Fibroblast of skin of left quadriceps (primary cell): ENCODE results near the gene OPTN.
"Not testable (repeated sequence)": the region's sequence is repeated elsewhere in the genome, so short reads cannot be mapped to it uniquely, and the experiment has no call there.

Experiments used
- DNase-seq, 2 experiments: peaks; one replicate each; pipeline ENCODE4 v3.0.0-alpha.2; 2013; ENCODE audit warnings: low read depth in 2 of 2

Gene OPTN

DNA sequence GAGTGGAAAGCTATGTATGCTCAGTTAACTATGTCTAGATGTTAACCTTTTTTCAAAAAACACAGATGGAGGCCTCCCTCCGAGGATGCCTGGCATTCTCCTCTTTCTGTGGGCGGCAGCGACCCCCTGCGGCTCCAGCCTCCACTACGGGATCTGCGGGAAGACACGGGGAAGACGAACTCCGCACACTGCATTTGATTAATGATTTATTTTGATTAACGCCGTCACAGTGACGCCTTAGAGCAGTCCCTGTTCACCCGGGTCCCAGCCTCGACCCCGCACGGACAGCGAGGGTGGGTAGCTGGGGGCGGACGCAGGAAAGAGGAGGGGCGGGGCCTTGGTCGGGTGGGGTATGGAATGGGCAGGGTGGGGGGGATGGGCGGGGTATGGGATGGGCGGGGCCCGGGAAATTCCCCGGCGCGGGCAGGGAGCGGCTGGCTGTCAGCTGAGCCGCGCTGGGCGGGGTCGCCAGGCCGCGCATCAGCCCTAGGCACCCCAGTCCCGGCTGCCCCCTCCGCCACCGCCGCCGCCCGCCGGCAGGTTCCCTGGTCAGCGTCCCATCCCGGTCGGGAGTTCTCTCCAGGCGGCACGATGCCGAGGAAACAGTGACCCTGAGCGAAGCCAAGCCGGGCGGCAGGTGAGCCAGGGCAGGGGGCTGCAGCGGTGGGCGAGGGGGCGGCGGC is at the start of gene OPTN:
Gene OPTN, plus strand, starts transcription at position 498 of the 683 bp plus-strand sequence. CDS start 8,960 bp downstream, outside the sequence.
- peak; percentile 57 to 58 for DNase-seq

- no peak for DNase-seq
These were observed 48.8 kb upstream of the OPTN start for GRCh38 chr10:13051126-13051694.

DNA sequence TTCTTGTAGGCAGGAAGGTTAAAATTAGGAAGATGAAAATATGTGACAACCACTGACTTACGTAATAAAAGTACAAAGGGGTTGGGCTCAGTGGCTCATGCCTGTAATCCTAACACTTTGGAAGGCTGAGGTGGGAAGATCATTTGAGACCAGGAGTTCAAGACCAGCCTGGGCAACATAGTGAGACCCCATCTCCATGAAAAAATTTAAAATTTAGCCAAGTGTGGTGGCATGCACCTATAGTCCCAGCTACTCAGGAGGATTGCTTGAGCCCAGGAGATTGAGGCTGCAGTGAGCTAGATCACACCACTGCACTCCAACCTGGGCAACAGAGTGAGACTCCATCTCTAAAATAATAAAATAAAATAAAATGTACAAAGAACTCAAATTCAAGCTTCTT is 46.8 kb upstream of the OPTN start:
- DNase-seq = not testable (repeated sequence)

DNA sequence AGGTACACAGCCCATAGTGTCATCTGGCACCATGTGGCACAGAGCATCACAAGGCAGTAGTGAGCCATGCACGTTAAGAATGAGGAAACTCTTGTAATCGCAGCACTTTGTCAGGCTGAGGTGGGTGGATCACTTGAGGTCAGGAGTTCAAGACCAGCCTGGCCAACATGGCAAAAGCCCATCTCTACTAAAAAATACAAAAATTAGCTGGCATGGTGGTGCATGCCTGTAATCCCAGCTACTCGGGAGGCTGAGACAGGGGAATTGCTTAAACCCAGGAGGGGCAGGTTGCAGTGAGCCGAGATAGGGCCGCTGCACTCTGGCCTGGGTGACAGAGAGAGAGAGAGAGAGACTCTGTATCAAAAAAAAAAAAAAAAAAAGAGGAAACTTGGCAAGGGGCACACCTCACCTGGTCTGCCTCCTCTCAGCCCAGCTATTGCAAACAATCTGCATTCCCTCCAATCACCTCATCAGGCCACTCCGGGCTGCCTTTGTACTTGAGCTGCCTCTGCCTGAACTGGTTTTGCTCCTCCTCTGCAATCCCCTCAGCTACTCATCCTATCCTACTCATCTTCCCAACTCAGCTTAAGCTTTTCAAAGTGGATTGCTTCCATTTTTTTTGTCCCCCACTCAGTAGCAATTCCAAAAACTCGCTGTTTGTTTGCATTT is 46.0 kb upstream of the OPTN start:
- no peak for DNase-seq

DNA sequence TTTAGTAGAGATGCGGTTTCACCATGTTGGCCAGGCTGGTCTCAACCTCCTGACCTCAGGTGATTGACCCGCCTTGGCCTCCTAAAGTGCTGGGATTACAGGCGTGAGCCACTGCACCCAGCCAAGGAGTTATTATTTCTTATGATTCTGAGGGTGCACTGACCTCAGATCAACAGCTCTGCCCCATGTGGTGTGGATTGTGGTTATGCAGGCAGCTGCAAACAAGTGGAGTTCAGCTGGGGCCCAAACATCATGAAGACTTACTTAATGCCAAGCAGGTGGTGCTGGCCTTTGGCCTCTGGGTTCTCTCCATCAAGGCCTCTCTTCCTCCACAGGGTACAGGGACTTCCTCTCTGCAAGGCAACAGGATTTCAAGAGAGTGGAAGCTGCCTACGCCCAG is 45.1 kb upstream of the OPTN start:
- no peak for DNase-seq

DNA sequence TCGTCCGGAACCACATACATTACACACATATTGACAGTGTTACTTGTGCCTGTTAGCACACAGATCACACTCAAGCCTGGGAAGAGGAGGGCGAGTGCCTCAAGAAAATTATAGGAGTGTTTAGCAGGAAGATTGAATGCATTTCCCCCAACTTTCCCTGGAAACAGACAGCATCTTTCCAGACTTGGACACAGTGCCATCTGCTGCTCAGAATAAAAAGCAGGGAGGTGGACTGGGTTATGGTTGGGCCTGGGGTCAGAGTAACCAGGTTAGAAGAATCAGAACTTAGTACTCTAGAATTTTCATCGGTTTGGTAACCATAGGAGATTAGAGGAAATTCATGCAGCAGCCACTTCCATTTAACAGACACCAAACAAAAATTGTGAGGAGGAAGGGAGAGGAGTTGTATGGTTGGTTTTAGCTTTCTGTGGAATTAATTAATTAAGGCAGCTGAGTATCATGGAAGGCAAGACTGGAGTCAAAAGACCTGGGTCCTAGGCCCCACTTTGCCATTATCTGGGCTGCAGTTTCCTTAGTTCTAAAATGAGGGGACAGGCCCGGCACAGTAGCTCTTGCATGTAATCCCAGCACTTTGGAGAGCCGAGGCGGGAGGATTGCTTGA is 43.4 kb upstream of the OPTN start:
- DNase-seq = no peak

GRCh38 chr10:13062803-13063202 is 37.2 kb upstream of the OPTN start:
- DNase-seq = no peak

GRCh38 chr10:13066527-13066926 is 33.4 kb upstream of the OPTN start:
- no peak for DNase-seq

- no peak for DNase-seq
These were observed 32.5 kb upstream of the OPTN start for GRCh38 chr10:13067431-13067830.

- no peak for DNase-seq
These were observed 31.9 kb upstream of the OPTN start for GRCh38 chr10:13068071-13068470.

DNA sequence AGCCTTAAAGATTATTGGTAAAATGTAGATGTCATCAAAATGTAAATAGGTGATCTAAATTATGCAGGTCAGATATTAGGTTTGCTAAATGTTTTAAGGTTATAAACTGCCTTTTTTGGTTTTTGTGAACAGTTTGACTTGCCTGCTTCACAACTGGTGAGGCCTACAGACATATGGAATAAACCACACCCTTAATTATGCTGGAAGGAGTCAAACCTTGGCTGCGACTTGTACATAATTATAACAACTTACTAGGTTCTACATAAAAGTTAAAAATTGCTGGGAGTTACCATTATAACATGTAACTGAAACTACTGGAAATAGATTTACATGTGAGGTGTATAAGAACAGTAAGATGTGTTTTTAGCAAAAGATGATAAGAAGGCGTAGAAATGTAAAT is 31.5 kb upstream of the OPTN start:
- no peak for DNase-seq

DNA sequence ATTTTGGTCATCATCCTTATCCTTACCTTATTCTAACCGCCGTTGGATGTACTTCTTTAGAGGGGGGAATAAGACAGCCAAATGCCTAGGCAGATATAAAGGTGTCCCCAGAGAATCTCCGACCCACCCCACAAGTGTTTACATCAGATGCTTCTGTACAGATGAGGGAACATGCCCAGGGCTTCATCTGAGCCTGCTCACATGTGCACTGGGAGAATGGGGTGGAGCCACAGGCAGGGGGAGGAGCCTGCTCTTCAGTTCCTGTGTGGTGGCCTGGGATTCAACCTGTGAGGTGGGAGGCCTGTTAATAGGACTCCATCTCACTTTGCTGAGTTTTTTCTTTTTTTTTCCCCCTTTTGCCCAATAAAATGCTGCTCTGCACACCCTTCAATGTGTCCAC is 27.6 kb upstream of the OPTN start:
- no peak for DNase-seq

- DNase-seq = peak; percentile 25 to 27
These were observed 25.2 kb upstream of the OPTN start for GRCh38 chr10:13074563-13075451.

DNA sequence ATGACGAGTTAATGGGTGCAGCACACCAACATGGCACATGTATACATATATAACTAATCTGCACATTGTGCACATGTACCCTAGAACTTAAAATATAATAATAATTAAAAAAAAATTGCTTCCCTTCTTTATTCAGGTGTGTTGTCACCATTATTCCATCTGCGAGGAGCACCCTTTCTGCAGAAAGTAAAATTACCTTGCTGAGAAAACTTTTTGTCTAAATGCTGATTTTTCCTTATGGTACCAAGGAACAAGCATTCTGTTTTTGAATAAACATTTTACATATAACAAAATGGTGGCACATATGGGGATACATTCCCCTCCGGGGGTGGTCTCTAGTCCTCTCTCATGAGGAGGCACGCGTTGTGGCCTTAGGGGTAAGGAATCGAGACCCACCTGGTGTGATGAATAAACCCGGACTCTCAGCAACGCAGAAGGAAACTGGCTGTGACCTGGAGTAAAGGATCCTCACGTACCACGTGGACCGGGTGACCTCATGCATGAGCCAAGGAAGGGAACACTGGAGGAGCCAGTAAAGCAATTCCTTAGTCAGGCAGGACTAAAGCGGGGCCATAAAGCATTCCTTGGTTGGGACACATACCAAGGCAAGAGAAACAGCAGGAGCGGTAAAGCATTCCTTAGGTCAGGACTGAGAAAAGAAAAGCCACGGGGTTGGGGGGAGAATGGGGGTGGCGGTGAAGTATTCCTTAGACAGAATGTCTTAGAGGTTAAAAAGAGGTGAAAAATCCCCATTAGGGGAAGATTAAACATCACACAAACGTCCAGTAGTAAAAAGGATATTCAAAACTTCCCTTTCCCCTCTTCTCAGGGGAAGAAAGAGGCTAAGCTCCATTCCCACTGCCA is 20.8 kb upstream of the OPTN start:
- DNase-seq = no peak

GRCh38 chr10:13079776-13080050 is 20.2 kb upstream of the OPTN start:
- DNase-seq = no peak

- DNase-seq = no peak
These were observed 19.3 kb upstream of the OPTN start for GRCh38 chr10:13080643-13081042.

GRCh38 chr10:13083700-13084099 is 16.3 kb upstream of the OPTN start:
- not testable (repeated sequence) for DNase-seq

DNA sequence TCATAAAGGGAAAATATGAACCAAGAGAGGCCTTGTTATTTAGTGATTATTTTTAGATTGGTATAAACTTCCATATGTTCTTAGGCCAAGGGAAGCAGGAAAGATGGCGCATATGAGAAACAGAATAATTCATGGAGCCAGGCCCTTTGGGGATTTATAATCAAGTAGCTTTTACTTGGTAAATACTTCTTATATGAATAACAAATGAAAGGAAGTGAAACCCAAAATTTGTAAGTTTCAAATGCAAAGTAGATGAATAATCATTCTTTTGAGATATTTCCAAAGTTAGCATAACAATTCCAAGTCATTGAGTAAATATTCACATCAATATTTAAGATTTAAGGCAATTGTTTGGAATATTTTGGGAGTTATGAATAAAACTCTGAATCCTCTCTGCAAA is 13.9 kb upstream of the OPTN start:
- peak in 1 of 2 experiments; percentile 26 for DNase-seq

- no peak for DNase-seq
These were observed 12.4 kb upstream of the OPTN start for GRCh38 chr10:13087601-13087985.

DNA sequence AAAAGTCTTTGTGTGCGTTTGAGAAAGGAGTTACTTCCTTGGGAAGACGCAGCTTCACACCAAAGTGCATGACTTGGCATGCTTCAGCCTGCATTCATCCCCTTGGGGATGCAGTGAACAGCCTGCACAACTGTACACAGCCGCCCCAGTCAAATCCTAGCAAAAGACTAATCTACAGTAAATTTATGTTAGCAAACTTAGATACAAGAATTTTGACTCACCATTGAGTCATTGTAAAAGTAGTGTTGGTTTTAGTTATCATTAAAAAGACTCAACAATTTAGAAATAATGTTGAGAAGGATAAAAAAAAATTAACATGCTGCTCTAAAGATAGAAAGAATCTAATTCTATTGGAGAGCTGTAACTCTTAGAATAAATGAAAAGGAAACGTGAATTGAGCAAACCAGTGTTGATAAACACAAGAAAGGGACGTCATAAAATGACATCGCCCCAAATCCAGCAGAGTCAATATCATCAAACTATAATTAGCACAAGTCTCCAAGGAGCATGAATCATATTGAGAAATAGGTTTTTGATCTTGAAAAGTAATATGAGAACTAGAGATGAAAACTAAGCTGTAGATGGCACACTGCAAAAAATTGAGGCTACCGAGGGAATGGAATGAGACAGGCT is 11.9 kb upstream of the OPTN start:
- DNase-seq = peak; percentile 75 to 77

DNA sequence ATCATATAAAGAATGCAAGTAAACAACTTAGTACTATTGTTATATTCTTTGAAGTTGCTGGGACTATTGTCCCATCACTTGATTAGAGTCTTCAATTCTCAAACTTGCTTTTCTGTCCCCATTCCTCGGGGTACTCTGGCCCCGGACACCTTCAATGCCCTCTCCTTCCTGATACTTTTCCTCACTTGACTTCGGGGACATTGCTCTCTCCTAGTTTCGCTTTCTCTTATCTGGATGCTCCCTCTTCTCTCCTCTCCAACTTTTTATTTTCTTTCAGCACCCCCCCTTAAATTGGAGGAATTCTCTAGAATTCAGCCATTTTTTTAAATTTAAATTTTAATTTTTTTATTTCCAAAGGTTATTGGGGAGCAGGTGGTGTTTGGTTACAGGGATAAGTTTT is 10.6 kb upstream of the OPTN start:
- no peak for DNase-seq
